Non-pigmented ciliary epithelial cell (primary cell): ENCODE measurements around the gene THSD7B.
"Not testable (repeated sequence)": the region's sequence is repeated elsewhere in the genome, so short reads cannot be mapped to it uniquely, and the experiment has no call there.

Source experiments
- DNase-seq: peaks from one replicate; pipeline ENCODE4 v3.0.0-alpha.2; 2010; ENCODE audit warnings: low read depth

THSD7B gene

DNA sequence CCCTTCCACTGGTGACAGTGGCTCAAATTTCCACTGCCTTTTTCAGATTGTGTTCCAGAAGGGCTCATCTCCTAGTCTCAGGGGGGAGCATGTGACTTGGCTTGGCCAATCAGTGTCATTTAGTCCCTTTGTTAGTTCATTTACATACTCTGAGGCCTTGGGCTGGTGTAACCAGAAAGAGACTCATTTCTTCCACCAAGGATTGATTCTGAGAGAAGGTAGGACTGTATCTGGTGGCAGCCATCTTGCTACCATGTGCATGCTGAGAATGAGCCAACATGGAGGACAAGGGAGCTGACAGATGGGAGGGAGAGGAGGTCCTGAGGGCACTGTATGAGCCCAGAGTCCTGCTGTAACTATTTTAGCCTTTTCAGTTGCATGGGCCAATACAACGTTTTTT is 191.7 kb downstream of the THSD7B start:
- no peak for DNase-seq

GRCh38 chr2:136962105-136962725 is 196.9 kb downstream of the THSD7B start:
- DNase-seq: no peak

- DNase-seq: no peak
Observed at GRCh38 chr2:136966485-136966884, 201.1 kb downstream of the THSD7B start.

DNA sequence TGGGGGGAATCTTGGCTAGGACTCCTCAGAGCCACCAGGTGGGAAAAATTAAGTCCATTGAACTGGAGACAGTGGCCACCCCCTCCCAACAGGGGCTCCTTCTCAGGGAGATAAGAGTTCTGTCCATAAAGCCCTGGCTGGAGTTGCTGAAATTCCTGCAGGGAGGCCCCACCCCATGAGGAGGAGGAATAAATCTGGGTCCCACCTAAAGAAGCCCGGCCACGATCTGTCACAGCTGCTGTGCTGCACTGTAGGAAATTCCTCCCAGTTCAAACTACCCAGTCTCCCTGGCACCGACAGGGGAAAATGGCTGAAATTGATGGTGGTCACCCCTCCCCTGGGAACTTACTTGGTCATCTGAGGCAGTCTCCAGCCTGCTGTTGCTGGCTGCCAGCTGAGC is 215.0 kb downstream of the THSD7B start:
- DNase-seq: no peak

GRCh38 chr2:136981689-136982088 is 216.3 kb downstream of the THSD7B start:
- not testable (repeated sequence) for DNase-seq

DNA sequence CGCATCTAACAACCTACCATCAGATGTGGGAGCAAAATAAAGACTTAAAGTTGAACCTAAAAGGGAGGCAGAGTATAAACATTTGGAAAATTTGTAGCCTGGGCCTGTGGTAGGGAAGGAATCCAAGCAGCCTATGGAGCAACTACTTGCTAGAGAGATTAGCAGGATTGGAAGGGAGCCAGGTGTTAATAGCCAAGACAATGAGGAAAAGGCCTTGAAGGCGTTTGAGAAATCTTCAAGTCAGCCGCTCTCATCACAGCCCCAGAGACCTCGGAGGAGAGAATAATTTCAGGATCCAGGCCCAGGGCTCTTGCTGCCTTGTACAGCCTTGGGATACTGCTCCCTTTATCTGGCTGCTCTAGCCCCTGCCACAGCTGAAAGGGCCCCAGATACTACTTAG is 219.7 kb downstream of the THSD7B start:
- no peak for DNase-seq

DNA sequence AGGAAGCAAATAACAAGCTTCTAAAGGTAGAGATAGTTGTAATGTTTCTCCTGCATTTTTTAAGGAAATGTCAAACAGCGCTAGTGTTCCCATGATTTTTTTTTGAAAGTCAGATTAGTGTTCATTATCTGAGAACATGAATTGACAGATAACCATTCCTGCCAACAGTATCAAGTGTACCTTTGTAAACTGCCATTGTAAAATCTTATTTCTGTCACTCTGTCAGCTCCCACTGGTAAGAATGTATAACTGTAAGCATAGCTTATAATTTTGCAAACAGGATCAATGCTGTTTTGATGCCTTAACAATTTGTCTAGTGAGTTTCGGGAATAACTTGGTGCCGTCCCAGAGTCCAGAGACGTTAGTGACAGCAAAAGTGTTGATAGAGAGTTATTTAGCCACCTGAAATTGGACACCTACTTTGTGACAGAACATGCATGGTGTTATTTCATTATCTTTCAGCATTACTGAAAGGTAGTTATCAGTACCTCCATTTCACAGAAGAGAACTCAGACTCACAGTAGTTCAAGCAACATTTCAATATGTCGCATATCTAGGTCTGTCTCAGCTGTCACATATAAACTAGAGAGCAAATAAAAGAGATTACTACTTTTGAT is 221.4 kb downstream of the THSD7B start:
- no peak for DNase-seq

- DNase-seq: no peak
Observed at GRCh38 chr2:136990316-136990715, 225.0 kb downstream of the THSD7B start.

GRCh38 chr2:136994793-136995192 is 229.4 kb downstream of the THSD7B start:
- DNase-seq: no peak

GRCh38 chr2:136997557-136997956 is 232.2 kb downstream of the THSD7B start:
- DNase-seq: no peak

DNA sequence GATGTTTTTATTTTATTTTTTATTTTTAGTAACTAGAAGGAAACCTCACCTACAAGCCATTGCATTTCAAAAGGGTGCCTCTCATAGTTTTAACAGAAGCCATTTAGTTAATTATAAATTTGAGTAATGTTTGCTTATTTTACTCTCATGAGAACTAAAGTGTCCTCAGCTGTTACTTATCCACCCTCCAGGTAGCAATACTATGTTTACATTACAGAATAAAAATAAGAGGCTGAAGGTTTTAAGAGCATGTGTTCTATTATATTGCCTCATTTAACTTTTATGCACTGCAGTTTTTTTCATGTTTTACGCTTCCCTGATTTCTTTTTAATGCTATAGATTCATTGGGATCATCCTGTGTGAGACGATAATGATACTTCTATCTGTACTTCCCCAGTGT is 235.5 kb downstream of the THSD7B start:
- DNase-seq: no peak

GRCh38 chr2:137002896-137003295 is 237.6 kb downstream of the THSD7B start:
- DNase-seq: no peak

- no peak for DNase-seq
Observed at GRCh38 chr2:137005210-137005609, 239.9 kb downstream of the THSD7B start.

GRCh38 chr2:137007938-137008337 is 242.6 kb downstream of the THSD7B start:
- DNase-seq: no peak

DNA sequence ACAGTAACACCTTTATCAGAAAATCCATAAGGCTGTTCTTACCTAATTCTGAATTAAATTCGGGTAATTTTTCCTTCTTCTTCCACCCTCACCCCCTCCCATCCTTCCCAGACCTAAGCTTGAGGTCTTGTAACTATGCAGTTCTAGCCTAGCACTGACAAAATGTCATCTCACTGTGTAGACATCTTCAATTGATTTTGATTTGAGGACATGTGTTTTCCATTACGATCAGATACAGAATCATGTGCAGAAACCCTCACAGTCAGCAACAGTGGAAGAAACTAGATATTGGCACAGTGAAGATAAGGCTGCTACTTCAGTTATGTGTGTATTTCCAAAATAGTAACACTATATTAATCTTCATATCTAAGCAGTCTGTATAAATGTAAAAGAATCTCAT is 244.6 kb downstream of the THSD7B start:
- no peak for DNase-seq

DNA sequence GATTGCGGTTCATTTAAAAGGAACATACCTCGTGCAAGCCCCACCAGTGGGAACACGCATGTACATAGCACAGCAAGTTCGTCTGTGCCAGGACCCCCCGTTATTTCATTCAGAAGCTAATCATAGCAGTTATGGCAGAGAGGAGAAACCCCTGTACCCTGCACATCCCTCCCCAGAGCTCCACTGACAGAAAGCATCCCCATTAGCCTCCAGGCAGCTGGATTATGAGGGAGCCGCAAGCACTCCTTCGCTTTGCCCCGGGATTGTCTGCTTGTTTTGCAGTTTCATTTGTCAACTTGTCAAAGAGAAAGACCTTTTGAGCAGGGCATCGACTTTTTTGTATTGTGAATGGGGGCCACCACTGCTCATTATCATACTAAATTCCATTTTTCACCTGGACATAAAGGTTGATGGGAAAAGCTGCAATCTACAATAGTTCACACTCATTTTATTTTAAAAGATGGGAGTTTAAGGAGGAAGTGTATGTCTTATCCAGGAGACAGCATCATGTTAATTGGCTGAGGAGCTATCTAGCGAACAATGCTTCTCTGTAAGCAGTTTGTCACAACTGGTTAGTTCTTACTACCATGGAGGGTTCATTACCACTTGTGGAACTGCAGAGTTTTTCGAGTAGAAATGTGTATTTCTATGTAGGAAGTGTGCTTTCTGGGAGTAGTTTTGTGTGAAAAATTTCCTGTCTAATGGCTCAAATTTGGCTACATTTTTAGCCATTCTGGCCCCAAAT is 255.3 kb downstream of the THSD7B start:
- DNase-seq: no peak

- DNase-seq: no peak
Observed at GRCh38 chr2:137021763-137022162, 256.4 kb downstream of the THSD7B start.

DNA sequence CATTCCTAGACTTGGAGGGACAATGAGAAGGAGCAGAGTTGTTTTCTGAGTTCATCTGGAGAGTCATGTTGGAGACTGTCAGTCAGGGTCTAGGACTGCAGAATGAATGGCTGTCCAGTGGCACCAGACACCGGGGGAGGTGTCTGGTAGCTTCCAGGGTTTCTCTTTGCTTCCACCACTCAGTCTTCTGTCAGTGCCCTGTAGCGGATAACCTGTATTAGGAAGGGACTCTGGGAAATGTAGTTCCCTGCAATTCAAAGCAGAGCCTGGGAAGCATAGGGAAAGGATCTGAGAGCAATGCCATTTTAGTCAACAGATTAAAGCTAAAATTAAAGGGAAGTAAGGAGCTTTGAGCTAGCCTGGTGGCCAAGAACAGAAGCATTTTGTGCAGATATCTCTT is 257.9 kb downstream of the THSD7B start:
- no peak for DNase-seq

GRCh38 chr2:137031731-137032130 is 266.4 kb downstream of the THSD7B start:
- no peak for DNase-seq

DNA sequence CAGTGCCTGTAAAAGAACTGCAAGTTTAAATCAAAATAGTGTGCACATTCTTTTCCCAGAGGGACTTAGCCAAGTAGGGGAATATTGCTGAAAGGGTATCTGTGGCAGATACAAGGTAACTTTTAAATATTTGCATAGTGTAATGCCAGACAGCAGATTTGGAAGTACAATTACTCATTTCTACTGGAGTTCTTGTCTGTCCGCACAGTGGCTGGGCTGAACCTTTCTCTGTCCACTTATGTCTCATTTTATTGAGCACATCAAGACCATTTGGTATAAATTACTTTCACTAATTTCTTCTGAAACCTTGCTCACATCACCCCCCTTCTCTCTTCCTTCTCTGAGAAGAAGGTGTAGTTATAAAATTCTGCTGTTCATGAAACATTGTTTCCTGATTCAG is 271.3 kb downstream of the THSD7B start:
- no peak for DNase-seq

GRCh38 chr2:137039482-137040152 is 274.3 kb downstream of the THSD7B start:
- DNase-seq: no peak

GRCh38 chr2:137047369-137047768 is 282.0 kb downstream of the THSD7B start:
- DNase-seq: no peak

GRCh38 chr2:137048455-137048854 is 283.1 kb downstream of the THSD7B start:
- DNase-seq: no peak
